H9 (cell line): Measurements from ENCODE around the gene TBC1D25. TPM values are rescaled to one million over a fixed set of nuclear protein-coding genes. Genes with fewer than 3 reads are reported as not detected.

Experiments used
- DNase-seq: peaks from one replicate; pipeline ENCODE4 v3.0.0-alpha.2; 2017
- H2AFZ ChIP-seq: one replicate; pipeline ENCODE4 v1.6.1; 2013; ENCODE audit warnings: mild to moderate bottlenecking, low read length, control low read depth, moderate library complexity
- H2AK5ac ChIP-seq: 2 replicates; pipeline ENCODE4 v1.6.1; 2013; ENCODE audit warnings: low read length, control low read depth, mixed read lengths; ENCODE audit not compliant: insufficient read length
- H2BK120ac ChIP-seq: one replicate; pipeline ENCODE4 v1.6.1; 2013; ENCODE audit warnings: low read depth, mild to moderate bottlenecking, low read length, control low read depth, inconsistent platforms; ENCODE audit not compliant: poor library complexity, severe bottlenecking
- H2BK12ac ChIP-seq: 2 replicates; pipeline ENCODE4 v1.6.1; 2013; ENCODE audit warnings: low read length, control low read depth, mixed read lengths, low read depth; ENCODE audit not compliant: insufficient read length
- H2BK15ac ChIP-seq: 2 replicates; pipeline ENCODE4 v1.6.1; 2013; ENCODE audit warnings: low read depth, low read length, control low read depth
- H2BK20ac ChIP-seq: one replicate; pipeline ENCODE4 v1.6.1; 2013; ENCODE audit warnings: low read depth, mild to moderate bottlenecking, low read length, control low read depth, inconsistent platforms; ENCODE audit not compliant: poor library complexity, severe bottlenecking
- H2BK5ac ChIP-seq: 2 replicates; pipeline ENCODE4 v1.6.1; 2013; ENCODE audit warnings: low read length, control low read depth, mixed read lengths; ENCODE audit not compliant: insufficient read length
- H3K14ac ChIP-seq: 2 replicates; pipeline ENCODE4 v1.6.1; 2013; ENCODE audit warnings: low read length, control low read depth; ENCODE audit not compliant: insufficient read depth
- H3K18ac ChIP-seq: 2 replicates; pipeline ENCODE4 v1.6.1; 2013; ENCODE audit warnings: low read depth, mild to moderate bottlenecking, mixed read lengths, low read length, control low read depth; ENCODE audit not compliant: insufficient read length
- H3K23ac ChIP-seq: 2 replicates; pipeline ENCODE4 v1.6.1; 2013; ENCODE audit warnings: low read length, control low read depth, mixed read lengths, low read depth; ENCODE audit not compliant: insufficient read length
- H3K23me2 ChIP-seq: 2 replicates; pipeline ENCODE4 v1.6.1; 2013; ENCODE audit warnings: low read depth, mild to moderate bottlenecking, mixed read lengths, low read length, control low read depth; ENCODE audit not compliant: insufficient read length, poor library complexity, severe bottlenecking
- H3K27ac ChIP-seq: 2 replicates; pipeline ENCODE4 v1.5.1; 2013; ENCODE audit warnings: low read length, control low read depth, mixed read lengths, low read depth; ENCODE audit not compliant: insufficient read length
- H3K27me3 ChIP-seq: 2 replicates; pipeline ENCODE4 v1.6.1; 2013; ENCODE audit warnings: low read length, control low read depth, inconsistent platforms; ENCODE audit not compliant: insufficient read depth
- H3K4ac ChIP-seq: 2 replicates; pipeline ENCODE4 v1.6.1; 2013; ENCODE audit warnings: low read depth, mild to moderate bottlenecking, control low read depth, inconsistent platforms, low read length, moderate library complexity
- H3K4me1 ChIP-seq: 2 replicates; pipeline ENCODE4 v1.6.1; 2013; ENCODE audit warnings: low read length, control low read depth, inconsistent platforms; ENCODE audit not compliant: insufficient read depth
- H3K4me2 ChIP-seq: 2 replicates; pipeline ENCODE4 v1.6.1; 2013; ENCODE audit warnings: low read length, control low read depth, mixed read lengths; ENCODE audit not compliant: insufficient read length, insufficient read depth
- H3K56ac ChIP-seq: 2 replicates; pipeline ENCODE4 v1.6.1; 2013; ENCODE audit warnings: low read depth, mild to moderate bottlenecking, mixed read lengths, low read length, control low read depth; ENCODE audit not compliant: insufficient read length
- H3K79me1 ChIP-seq: 2 replicates; pipeline ENCODE4 v1.6.1; 2013; ENCODE audit warnings: low read depth, mild to moderate bottlenecking, moderate library complexity, low read length, control low read depth, inconsistent platforms; ENCODE audit not compliant: insufficient read depth, poor library complexity, severe bottlenecking
- H3K79me2 ChIP-seq: 2 replicates; pipeline ENCODE4 v1.6.1; 2013; ENCODE audit warnings: low read length, control low read depth, inconsistent platforms; ENCODE audit not compliant: insufficient read depth
- H3K9ac ChIP-seq: 2 replicates; pipeline ENCODE4 v1.6.1; 2013; ENCODE audit warnings: low read length, control low read depth, mixed read lengths; ENCODE audit not compliant: insufficient read length; ENCODE audit errors: extremely low read depth
- H3K9me3 ChIP-seq: one replicate; pipeline ENCODE4 v1.6.1; 2013; ENCODE audit warnings: low read depth, low read length, inconsistent platforms; ENCODE audit not compliant: control insufficient read depth
- H3T11ph ChIP-seq: one replicate; pipeline ENCODE4 v1.6.1; 2013; ENCODE audit warnings: mild to moderate bottlenecking, low read length, control low read depth, inconsistent platforms
- H4K20me1 ChIP-seq: one replicate; pipeline ENCODE4 v1.6.1; 2013; ENCODE audit not compliant: control insufficient read depth, insufficient read length, insufficient read depth
- H4K5ac ChIP-seq: 2 replicates; pipeline ENCODE4 v1.6.1; 2013; ENCODE audit warnings: low read depth, mild to moderate bottlenecking, mixed read lengths, low read length, control low read depth; ENCODE audit not compliant: insufficient read length
- H4K8ac ChIP-seq: replicated peaks from 2 replicates; pipeline ENCODE4 v1.6.1; 2013; ENCODE audit warnings: low read length, control low read depth, mixed read lengths, low read depth; ENCODE audit not compliant: insufficient read length
- H4K91ac ChIP-seq: 2 replicates; pipeline ENCODE4 v1.6.1; 2013; ENCODE audit warnings: low read depth, mild to moderate bottlenecking, moderate library complexity, mixed read lengths, low read length, control low read depth; ENCODE audit not compliant: insufficient read length
- H3K27ac Mint-ChIP-seq, 3 experiments: 2 replicates in 2 of 3; 3 replicates in 1 of 3; pipeline ENCODE4 v1.8.0; 2020 to 2021; ENCODE audit warnings: mixed read lengths in 3 of 3, mild to moderate bottlenecking in 1 of 3, moderate library complexity in 1 of 3
- H3K27me3 Mint-ChIP-seq: 2 replicates; pipeline ENCODE4 v1.8.0; 2021; ENCODE audit warnings: low read depth, mild to moderate bottlenecking, moderate library complexity, mixed read lengths
- H3K36me3 Mint-ChIP-seq, 3 experiments: 2 replicates in 2 of 3; 3 replicates in 1 of 3; pipeline ENCODE4 v1.8.0; 2020 to 2021; ENCODE audit warnings: low read depth in 3 of 3, mixed read lengths in 3 of 3; ENCODE audit not compliant: insufficient read depth in 1 of 3
- H3K4me1 Mint-ChIP-seq, 2 experiments: 2 replicates each; pipeline ENCODE4 v1.8.0; 2020; ENCODE audit warnings: mixed read lengths in 2 of 2
- H3K4me3 Mint-ChIP-seq, 2 experiments: 2 replicates in 1 of 2; 3 replicates in 1 of 2; pipeline ENCODE4 v1.8.0; 2020 to 2021; ENCODE audit warnings: mild to moderate bottlenecking in 2 of 2, mixed read lengths in 2 of 2, moderate library complexity in 1 of 2
- H3K9me3 Mint-ChIP-seq, 2 experiments: 2 replicates in 1 of 2; 3 replicates in 1 of 2; pipeline ENCODE4 v1.8.0; 2020; ENCODE audit warnings: mild to moderate bottlenecking in 2 of 2, mixed read lengths in 2 of 2, moderate library complexity in 1 of 2
- CTCF ChIP-seq: fragments of 200-600 bp; sonication (generic); conservative IDR thresholded peaks from 3 replicates; pipeline ENCODE4 v1.8.0; 2021; ENCODE audit warnings: antibody characterized with exemption, mild to moderate bottlenecking
- WGBS: extraction: QIAGEN DNeasy Blood & Tissue Kit; methylation state at CpG from one replicate; pipeline ENCODE4 v1.1.7; 2013; ENCODE audit warnings: missing lambda C conversion rate, low lambda C conversion rate, mixed read lengths; ENCODE audit not compliant: insufficient read length; ENCODE audit errors: extremely low coverage; 5-methylcytosine and 5-hydroxymethylcytosine counted together
- total RNA-seq: library from RNA; stranded (reverse); gene quantifications from 2 replicates; pipeline ENCODE4 v1.2.1, GENCODE V29; 2021

Gene TBC1D25
- total RNA-seq, 1 experiment from 2014 or later: 10.2 TPM

DNA sequence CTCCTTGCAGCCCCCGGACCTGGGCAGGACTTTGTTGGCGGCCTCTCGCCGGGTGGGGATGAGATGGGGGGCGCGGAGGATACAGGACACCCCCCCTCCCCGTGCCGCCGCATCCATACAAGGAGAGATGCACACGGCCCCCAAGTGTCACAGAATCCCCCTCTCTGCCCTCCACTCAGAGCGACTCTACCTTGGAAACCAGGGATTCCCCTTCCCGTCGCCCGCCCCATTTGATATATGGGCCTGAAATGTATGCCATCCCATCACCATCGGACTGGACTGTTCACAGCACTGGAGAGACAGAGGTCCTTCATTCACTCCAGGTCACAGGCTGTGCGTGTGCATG is 30.3 kb upstream of the TBC1D25 start:
- no peak overlapping the region for H2AK5ac ChIP-seq
- no peak overlapping the region for H4K91ac ChIP-seq
- no peak overlapping the region for H2BK15ac ChIP-seq
- no peak overlapping the region for H3K4ac ChIP-seq
- no peak overlapping the region for H4K5ac ChIP-seq
- no peaks in the 10 kb centered on the region for H3K27me3 ChIP-seq
- peaks cover 45% of the 10 kb centered on the region for H3K9me3 ChIP-seq
- no peak overlapping the region for H3K27ac ChIP-seq
- Mint-ChIP-seq H3K9me3 (peaks cover 62 to 67% of the 10 kb centered on the region in 2 experiments), H3K27me3 (peaks cover 4% of the 10 kb centered on the region), H3K27ac (no peak overlapping the region), H3K36me3 (peaks cover 4 to 13% (median 10%) of the 10 kb centered on the region in 3 experiments; a peak in 5 of 7 replicates), H3K4me3 (peak overlapping the region; percentile 83 to 91), H3K4me1 (peaks cover 3 to 8% of the 10 kb centered on the region in 2 experiments; a peak in 3 of 4 replicates)
- WGBS: no CpG with 5 or more reads among the region's 16 CpGs
- H4K8ac ChIP-seq: no peak overlapping the region
- no peak overlapping the region for H3K23ac ChIP-seq
- no peak overlapping the region for H2AFZ ChIP-seq
- no peak overlapping the region for H2BK12ac ChIP-seq
- H2BK120ac ChIP-seq: no peak overlapping the region
- H2BK5ac ChIP-seq: no peak overlapping the region
- H3K9ac ChIP-seq: peak overlapping the region; percentile 7
- H3K23me2 ChIP-seq: peaks cover 5% of the 10 kb centered on the region
- TF ChIP-seq CTCF: no peak
- H3K79me1 ChIP-seq: no peaks in the 10 kb centered on the region
- no peaks in the 10 kb centered on the region for H4K20me1 ChIP-seq
- H3K14ac ChIP-seq: no peak overlapping the region
- H3K79me2 ChIP-seq: no peaks in the 10 kb centered on the region
- H3K18ac ChIP-seq: no peak overlapping the region
- DNase-seq: no peak
- no peak overlapping the region for H2BK20ac ChIP-seq
- no peak overlapping the region for H3K56ac ChIP-seq
- H3K4me2 ChIP-seq: peak overlapping the region; percentile 45
- H3T11ph ChIP-seq: no peak overlapping the region
- no peaks in the 10 kb centered on the region for H3K4me1 ChIP-seq
